PC-3 (cell line): Measurements from ENCODE around the gene PDGFD.

Source experiments
- CTCF ChIP-seq: fragments of 300-600 bp; sonication (generic); conservative IDR thresholded peaks from 2 replicates; pipeline ENCODE4 v1.5.1; 2017; ENCODE audit warnings: antibody characterized with exemption, low read depth, mild to moderate bottlenecking, low read length
- EZH2phosphoT487 ChIP-seq: fragments of 300-600 bp; sonication (generic); IDR thresholded peaks from 2 replicates; pipeline ENCODE4 v1.6.1; 2018; ENCODE audit warnings: mild to moderate bottlenecking, antibody characterized with exemption, low read length, borderline replicate concordance

GRCh38 chr11:104169091-104169490, 5.1 kb upstream of the PDGFD start:
- no peak for TF ChIP-seq EZH2phosphoT487
- no peak for TF ChIP-seq CTCF
